ENCODE measurements around the gene ELF1.
"Not testable (repeated sequence)": the region's sequence is repeated elsewhere in the genome, so short reads cannot be mapped to it uniquely, and the experiment has no call there.

- TF ChIP-seq CTCF (conservative IDR thresholded peaks at IDR 0.05; ENCODE audit: low read depth, low read length); POLR2A (IDR thresholded peaks at IDR 0.05; ENCODE audit: low read depth, low read length); CEBPB (IDR thresholded peaks at IDR 0.05; ENCODE audit: low read depth, low read length); MAFK (IDR thresholded peaks at IDR 0.05; ENCODE audit: low read depth, low read length); USF2 (IDR thresholded peaks at IDR 0.05; ENCODE audit: low read depth, low read length): not testable (repeated sequence)
These were observed 134.9 kb downstream of the ELF1 start for GRCh38 chr13:40884175-40884574.
